ENCODE results near the gene SLC34A2. TPM values are rescaled to one million over a fixed set of nuclear protein-coding genes. Genes with fewer than 3 reads are reported as not detected.

SLC34A2 gene
- total RNA-seq, 1 experiment from 2014 or later, result 0.77 TPM

GRCh38 chr4:25667931-25668557 is 12.4 kb downstream of the SLC34A2 start:
- ATAC-seq (no peak), DNase-seq (ENCODE audit: low read depth, low spot score) (no peak)
- TF ChIP-seq, protein P1, sequence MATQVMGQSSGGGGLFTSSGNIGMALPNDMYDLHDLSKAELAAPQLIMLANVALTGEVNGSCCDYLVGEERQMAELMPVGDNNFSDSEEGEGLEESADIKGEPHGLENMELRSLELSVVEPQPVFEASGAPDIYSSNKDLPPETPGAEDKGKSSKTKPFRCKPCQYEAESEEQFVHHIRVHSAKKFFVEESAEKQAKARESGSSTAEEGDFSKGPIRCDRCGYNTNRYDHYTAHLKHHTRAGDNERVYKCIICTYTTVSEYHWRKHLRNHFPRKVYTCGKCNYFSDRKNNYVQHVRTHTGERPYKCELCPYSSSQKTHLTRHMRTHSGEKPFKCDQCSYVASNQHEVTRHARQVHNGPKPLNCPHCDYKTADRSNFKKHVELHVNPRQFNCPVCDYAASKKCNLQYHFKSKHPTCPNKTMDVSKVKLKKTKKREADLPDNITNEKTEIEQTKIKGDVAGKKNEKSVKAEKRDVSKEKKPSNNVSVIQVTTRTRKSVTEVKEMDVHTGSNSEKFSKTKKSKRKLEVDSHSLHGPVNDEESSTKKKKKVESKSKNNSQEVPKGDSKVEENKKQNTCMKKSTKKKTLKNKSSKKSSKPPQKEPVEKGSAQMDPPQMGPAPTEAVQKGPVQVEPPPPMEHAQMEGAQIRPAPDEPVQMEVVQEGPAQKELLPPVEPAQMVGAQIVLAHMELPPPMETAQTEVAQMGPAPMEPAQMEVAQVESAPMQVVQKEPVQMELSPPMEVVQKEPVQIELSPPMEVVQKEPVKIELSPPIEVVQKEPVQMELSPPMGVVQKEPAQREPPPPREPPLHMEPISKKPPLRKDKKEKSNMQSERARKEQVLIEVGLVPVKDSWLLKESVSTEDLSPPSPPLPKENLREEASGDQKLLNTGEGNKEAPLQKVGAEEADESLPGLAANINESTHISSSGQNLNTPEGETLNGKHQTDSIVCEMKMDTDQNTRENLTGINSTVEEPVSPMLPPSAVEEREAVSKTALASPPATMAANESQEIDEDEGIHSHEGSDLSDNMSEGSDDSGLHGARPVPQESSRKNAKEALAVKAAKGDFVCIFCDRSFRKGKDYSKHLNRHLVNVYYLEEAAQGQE (IDR thresholded peaks at IDR 0.05; ENCODE audit: insufficient read depth in 1 of 2, low read depth in 2 of 2, low read length in 1 of 2), result no peak
- TF ChIP-seq POLR2AphosphoS5 (IDR thresholded peaks at IDR 0.05; ENCODE audit: low read depth, low read length) (no peak), SIN3A (IDR thresholded peaks at IDR 0.05; ENCODE audit: borderline replicate concordance, insufficient read depth, low read depth, low read length) (no peak), CTCF (IDR thresholded peaks at IDR 0.05) (no peak), TCF7L2 (IDR thresholded peaks at IDR 0.05; ENCODE audit: low read depth, low read length) (no peak)
- no peaks in the 10 kb centered on the region for H3K4me1 ChIP-seq (ENCODE audit: control insufficient read depth, insufficient read depth, low read length)
- no peak overlapping the region for H3K27ac ChIP-seq (ENCODE audit: low read length)
- no peaks in the 10 kb centered on the region for H3K36me3 ChIP-seq (ENCODE audit: control insufficient read depth, insufficient read depth, low read length)
- CTCF ChIA-PET, result no interaction called here
- intact Hi-C loops (cut with micrococcal nuclease; ENCODE audit: unreplicated experiment) (no loop called here), in situ Hi-C loops (cut with HindIII; ENCODE audit: low pct_unique_long_range_greater_than_20kb, low sequenced_read_pairs) (no loop called here)
- no peaks in the 10 kb centered on the region for H3K27me3 ChIP-seq (ENCODE audit: control insufficient read depth, insufficient read depth, low read length)
- no TSS peak for BruUV-seq (replicated peaks)
- POLR2A ChIA-PET, result no interaction called here
- no peaks in the 10 kb centered on the region for H3K9me3 ChIP-seq (ENCODE audit: control insufficient read depth, insufficient read depth, low read depth, low read length)
- H3K4me3 ChIP-seq (ENCODE audit: low read depth in 2 of 2, low read length in 2 of 2), result no peak overlapping the region

- no peaks in the 10 kb centered on the region for H3K27me3 ChIP-seq (ENCODE audit: control insufficient read depth, insufficient read depth, low read length)
- ChIA-PET POLR2A (no interaction called here), CTCF (no interaction called here)
- ATAC-seq (no peak), DNase-seq (ENCODE audit: low read depth, low spot score) (no peak)
- no peaks in the 10 kb centered on the region for H3K4me1 ChIP-seq (ENCODE audit: control insufficient read depth, insufficient read depth, low read length)
- intact Hi-C loops (cut with micrococcal nuclease; ENCODE audit: unreplicated experiment), result no loop called here
- no peak overlapping the region for H3K4me3 ChIP-seq (ENCODE audit: low read depth in 2 of 2, low read length in 2 of 2)
- TF ChIP-seq, protein P1 (IDR thresholded peaks at IDR 0.05; ENCODE audit: insufficient read depth in 1 of 2, low read depth in 2 of 2, low read length in 1 of 2), result no peak
- TF ChIP-seq TCF7L2 (IDR thresholded peaks at IDR 0.05; ENCODE audit: low read depth, low read length), result no peak
- TF ChIP-seq POLR2AphosphoS5 (IDR thresholded peaks at IDR 0.05; ENCODE audit: low read depth, low read length), result no peak
- no peak for TF ChIP-seq SIN3A (IDR thresholded peaks at IDR 0.05; ENCODE audit: borderline replicate concordance, insufficient read depth, low read depth, low read length)
- TF ChIP-seq CTCF (IDR thresholded peaks at IDR 0.05), result no peak
- no peaks in the 10 kb centered on the region for H3K9me3 ChIP-seq (ENCODE audit: control insufficient read depth, insufficient read depth, low read depth, low read length)
- BruUV-seq (replicated peaks), result no TSS peak
- no peaks in the 10 kb centered on the region for H3K36me3 ChIP-seq (ENCODE audit: control insufficient read depth, insufficient read depth, low read length)
- no peak overlapping the region for H3K27ac ChIP-seq (ENCODE audit: low read length)
- in situ Hi-C loops (cut with HindIII; ENCODE audit: low pct_unique_long_range_greater_than_20kb, low sequenced_read_pairs), result no loop called here
Observed at GRCh38 chr4:25670991-25671390, 15.3 kb downstream of the SLC34A2 start.

Data from Panc1 (cell line).